ENCODE measurements around the gene PTGER1. TPM values are rescaled to one million over a fixed set of nuclear protein-coding genes. Genes with fewer than 3 reads are reported as not detected.

PTGER1 gene
- total and polyA plus RNA-seq, 9 of the 15 experiments (the other 6 are each of a cell fraction or from before 2014, with no cell fraction given) = 0.06 to 0.36 (median 0.31) TPM; not detected in 5

DNA sequence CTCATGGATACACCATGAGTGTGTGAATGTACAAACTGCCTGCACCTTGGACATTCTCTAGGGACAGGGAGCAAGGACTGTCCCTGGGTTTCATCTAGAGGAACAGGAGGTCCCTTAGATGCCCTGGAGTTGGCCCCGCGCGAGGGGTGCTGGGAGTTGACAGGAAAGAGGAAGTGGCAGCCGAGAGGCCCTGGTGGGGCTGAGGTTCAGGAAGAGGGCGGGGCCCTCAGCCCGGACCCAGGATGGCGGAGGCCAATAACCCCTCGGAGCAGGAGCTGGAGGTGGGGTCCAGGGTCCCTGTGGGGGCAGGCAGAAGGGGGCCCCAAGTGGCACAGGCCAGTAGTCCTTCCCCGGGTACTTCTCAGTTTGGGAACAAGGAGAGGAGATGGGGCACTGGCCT is 35.1 kb downstream of the PTGER1 start (continued):
- TF ChIP-seq, protein P1, sequence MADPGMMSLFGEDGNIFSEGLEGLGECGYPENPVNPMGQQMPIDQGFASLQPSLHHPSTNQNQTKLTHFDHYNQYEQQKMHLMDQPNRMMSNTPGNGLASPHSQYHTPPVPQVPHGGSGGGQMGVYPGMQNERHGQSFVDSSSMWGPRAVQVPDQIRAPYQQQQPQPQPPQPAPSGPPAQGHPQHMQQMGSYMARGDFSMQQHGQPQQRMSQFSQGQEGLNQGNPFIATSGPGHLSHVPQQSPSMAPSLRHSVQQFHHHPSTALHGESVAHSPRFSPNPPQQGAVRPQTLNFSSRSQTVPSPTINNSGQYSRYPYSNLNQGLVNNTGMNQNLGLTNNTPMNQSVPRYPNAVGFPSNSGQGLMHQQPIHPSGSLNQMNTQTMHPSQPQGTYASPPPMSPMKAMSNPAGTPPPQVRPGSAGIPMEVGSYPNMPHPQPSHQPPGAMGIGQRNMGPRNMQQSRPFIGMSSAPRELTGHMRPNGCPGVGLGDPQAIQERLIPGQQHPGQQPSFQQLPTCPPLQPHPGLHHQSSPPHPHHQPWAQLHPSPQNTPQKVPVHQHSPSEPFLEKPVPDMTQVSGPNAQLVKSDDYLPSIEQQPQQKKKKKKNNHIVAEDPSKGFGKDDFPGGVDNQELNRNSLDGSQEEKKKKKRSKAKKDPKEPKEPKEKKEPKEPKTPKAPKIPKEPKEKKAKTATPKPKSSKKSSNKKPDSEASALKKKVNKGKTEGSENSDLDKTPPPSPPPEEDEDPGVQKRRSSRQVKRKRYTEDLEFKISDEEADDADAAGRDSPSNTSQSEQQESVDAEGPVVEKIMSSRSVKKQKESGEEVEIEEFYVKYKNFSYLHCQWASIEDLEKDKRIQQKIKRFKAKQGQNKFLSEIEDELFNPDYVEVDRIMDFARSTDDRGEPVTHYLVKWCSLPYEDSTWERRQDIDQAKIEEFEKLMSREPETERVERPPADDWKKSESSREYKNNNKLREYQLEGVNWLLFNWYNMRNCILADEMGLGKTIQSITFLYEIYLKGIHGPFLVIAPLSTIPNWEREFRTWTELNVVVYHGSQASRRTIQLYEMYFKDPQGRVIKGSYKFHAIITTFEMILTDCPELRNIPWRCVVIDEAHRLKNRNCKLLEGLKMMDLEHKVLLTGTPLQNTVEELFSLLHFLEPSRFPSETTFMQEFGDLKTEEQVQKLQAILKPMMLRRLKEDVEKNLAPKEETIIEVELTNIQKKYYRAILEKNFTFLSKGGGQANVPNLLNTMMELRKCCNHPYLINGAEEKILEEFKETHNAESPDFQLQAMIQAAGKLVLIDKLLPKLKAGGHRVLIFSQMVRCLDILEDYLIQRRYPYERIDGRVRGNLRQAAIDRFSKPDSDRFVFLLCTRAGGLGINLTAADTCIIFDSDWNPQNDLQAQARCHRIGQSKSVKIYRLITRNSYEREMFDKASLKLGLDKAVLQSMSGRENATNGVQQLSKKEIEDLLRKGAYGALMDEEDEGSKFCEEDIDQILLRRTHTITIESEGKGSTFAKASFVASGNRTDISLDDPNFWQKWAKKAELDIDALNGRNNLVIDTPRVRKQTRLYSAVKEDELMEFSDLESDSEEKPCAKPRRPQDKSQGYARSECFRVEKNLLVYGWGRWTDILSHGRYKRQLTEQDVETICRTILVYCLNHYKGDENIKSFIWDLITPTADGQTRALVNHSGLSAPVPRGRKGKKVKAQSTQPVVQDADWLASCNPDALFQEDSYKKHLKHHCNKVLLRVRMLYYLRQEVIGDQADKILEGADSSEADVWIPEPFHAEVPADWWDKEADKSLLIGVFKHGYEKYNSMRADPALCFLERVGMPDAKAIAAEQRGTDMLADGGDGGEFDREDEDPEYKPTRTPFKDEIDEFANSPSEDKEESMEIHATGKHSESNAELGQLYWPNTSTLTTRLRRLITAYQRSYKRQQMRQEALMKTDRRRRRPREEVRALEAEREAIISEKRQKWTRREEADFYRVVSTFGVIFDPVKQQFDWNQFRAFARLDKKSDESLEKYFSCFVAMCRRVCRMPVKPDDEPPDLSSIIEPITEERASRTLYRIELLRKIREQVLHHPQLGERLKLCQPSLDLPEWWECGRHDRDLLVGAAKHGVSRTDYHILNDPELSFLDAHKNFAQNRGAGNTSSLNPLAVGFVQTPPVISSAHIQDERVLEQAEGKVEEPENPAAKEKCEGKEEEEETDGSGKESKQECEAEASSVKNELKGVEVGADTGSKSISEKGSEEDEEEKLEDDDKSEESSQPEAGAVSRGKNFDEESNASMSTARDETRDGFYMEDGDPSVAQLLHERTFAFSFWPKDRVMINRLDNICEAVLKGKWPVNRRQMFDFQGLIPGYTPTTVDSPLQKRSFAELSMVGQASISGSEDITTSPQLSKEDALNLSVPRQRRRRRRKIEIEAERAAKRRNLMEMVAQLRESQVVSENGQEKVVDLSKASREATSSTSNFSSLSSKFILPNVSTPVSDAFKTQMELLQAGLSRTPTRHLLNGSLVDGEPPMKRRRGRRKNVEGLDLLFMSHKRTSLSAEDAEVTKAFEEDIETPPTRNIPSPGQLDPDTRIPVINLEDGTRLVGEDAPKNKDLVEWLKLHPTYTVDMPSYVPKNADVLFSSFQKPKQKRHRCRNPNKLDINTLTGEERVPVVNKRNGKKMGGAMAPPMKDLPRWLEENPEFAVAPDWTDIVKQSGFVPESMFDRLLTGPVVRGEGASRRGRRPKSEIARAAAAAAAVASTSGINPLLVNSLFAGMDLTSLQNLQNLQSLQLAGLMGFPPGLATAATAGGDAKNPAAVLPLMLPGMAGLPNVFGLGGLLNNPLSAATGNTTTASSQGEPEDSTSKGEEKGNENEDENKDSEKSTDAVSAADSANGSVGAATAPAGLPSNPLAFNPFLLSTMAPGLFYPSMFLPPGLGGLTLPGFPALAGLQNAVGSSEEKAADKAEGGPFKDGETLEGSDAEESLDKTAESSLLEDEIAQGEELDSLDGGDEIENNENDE (IDR thresholded peaks at IDR 0.05; ENCODE audit: low read depth, low read length) = no peak
- TF ChIP-seq PHB (CRISPR knock-in tag; IDR thresholded peaks at IDR 0.05) (no peak), DDX20 (tag; IDR thresholded peaks at IDR 0.05; ENCODE audit: low read depth) (no peak), ID3 (CRISPR knock-in tag; IDR thresholded peaks at IDR 0.05) (no peak), ID3 (tag; IDR thresholded peaks at IDR 0.05) (peak; percentile 62; the same call in 1 of the 2 replicates), L3MBTL2 (IDR thresholded peaks at IDR 0.05) (peak; percentile 35; the same call in 1 of the 2 replicates), SMARCA5 (IDR thresholded peaks at IDR 0.05) (no peak), RAD51 (IDR thresholded peaks at IDR 0.05; ENCODE audit: borderline replicate concordance, low read depth) (no peak), ZNF77 (CRISPR knock-in tag; IDR thresholded peaks at IDR 0.05) (no peak), ZNF76 (CRISPR knock-in tag; IDR thresholded peaks at IDR 0.05; ENCODE audit: borderline replicate concordance) (no peak), RBFOX2 (IDR thresholded peaks at IDR 0.05; ENCODE audit: low read depth, low read length) (peak; percentile 55; the same call in 1 of the 2 replicates)
- TF ChIP-seq, protein P2, sequence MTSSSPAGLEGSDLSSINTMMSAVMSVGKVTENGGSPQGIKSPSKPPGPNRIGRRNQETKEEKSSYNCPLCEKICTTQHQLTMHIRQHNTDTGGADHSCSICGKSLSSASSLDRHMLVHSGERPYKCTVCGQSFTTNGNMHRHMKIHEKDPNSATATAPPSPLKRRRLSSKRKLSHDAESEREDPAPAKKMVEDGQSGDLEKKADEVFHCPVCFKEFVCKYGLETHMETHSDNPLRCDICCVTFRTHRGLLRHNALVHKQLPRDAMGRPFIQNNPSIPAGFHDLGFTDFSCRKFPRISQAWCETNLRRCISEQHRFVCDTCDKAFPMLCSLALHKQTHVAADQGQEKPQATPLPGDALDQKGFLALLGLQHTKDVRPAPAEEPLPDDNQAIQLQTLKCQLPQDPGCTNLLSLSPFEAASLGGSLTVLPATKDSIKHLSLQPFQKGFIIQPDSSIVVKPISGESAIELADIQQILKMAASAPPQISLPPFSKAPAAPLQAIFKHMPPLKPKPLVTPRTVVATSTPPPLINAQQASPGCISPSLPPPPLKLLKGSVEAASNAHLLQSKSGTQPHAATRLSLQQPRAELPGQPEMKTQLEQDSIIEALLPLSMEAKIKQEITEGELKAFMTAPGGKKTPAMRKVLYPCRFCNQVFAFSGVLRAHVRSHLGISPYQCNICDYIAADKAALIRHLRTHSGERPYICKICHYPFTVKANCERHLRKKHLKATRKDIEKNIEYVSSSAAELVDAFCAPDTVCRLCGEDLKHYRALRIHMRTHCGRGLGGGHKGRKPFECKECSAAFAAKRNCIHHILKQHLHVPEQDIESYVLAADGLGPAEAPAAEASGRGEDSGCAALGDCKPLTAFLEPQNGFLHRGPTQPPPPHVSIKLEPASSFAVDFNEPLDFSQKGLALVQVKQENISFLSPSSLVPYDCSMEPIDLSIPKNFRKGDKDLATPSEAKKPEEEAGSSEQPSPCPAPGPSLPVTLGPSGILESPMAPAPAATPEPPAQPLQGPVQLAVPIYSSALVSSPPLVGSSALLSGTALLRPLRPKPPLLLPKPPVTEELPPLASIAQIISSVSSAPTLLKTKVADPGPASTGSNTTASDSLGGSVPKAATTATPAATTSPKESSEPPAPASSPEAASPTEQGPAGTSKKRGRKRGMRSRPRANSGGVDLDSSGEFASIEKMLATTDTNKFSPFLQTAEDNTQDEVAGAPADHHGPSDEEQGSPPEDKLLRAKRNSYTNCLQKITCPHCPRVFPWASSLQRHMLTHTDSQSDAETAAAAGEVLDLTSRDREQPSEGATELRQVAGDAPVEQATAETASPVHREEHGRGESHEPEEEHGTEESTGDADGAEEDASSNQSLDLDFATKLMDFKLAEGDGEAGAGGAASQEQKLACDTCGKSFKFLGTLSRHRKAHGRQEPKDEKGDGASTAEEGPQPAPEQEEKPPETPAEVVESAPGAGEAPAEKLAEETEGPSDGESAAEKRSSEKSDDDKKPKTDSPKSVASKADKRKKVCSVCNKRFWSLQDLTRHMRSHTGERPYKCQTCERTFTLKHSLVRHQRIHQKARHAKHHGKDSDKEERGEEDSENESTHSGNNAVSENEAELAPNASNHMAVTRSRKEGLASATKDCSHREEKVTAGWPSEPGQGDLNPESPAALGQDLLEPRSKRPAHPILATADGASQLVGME (CRISPR knock-in tag; IDR thresholded peaks at IDR 0.05) = no peak
